Measurements from ENCODE around the gene VSIG10. TPM values are rescaled to one million over a fixed set of nuclear protein-coding genes. Genes with fewer than 3 reads are reported as not detected.
A peak's percentile ranks its signal among the peaks of the same experiment; 100 is the strongest.

VSIG10 gene
- total and polyA plus RNA-seq, 2 of the 13 experiments (the other 11 are each of a cell fraction or from before 2014, with no cell fraction given) = 25.6 to 42.5 TPM

GRCh38 chr12:118058227-118058626 is 45.6 kb downstream of the VSIG10 start (continued):
- TF ChIP-seq ZNF121 (CRISPR knock-in tag; IDR thresholded peaks at IDR 0.05) = 0 out of 2 replicates have a peak, but pooled peaks have one; percentile 9
- no peak for TF ChIP-seq ZNF530 (CRISPR knock-in tag; IDR thresholded peaks at IDR 0.05; ENCODE audit: low read depth)

DNA sequence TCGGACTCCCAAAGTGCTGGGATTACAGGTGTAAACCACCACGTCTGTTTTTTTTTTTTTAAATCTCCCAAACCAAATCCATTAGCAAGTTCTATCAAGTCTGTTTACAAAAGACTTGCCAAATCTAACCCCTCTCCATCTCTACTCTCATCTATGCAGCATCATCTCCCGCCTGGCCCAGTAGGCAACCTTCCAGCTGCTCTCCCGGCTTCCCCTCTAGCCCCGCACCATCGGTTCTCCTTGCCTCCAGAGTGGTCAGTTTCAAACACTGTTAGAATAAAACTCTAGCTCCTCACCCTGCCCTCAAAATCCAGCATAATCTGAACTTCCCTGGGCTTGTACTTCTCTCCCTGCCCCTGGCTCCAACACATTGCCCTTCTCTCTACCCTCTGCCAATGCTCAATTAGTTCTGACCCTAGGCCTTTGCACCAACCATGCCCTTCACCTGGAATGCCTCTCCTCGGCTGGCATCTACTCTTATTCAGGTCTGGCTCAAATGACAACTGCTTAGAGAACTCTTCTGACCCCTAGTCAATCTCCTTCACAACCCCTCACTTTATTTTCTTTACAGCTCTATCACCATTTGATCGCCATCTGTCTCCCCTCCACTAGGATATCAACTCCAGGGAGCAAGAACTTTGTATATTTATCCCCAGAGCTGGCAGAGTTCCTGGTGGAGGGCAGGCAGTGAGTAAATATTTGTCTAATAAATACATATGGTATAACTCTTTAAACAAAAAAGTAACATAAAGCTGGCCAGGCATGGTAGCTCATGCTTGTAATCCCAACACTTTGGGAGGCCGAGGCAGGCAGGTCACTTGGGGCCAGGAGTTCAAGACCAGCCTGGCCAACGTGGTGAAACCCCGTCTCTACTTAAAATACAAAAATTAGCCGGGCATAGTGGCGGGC is 47.7 kb downstream of the VSIG10 start:
- Histone ChIP-seq H3K36me3 (replicated peaks in 1 of 2; ENCODE audit: control insufficient read depth in 1 of 2, insufficient read depth in 2 of 2, low read length in 2 of 2) (peaks cover 0 to 3% of the 10 kb centered on the region in 2 experiments; a peak in 1 of 5 replicates), H3K9me3 (ENCODE audit: low read length) (no peaks in the 10 kb centered on the region), H3K27me3 (ENCODE audit: control insufficient read depth in 1 of 2, insufficient read depth in 2 of 2, low read length in 2 of 2) (no peaks in the 10 kb centered on the region; a peak in 1 of 5 replicates), H3K4me2 (ENCODE audit: low read depth, low read length) (peak overlapping the region; percentile 59), H3K4me1 (ENCODE audit: insufficient read depth, low read length) (peaks cover 85% of the 10 kb centered on the region), H3K4me3 (replicated peaks in 1 of 3; ENCODE audit: insufficient read depth in 1 of 3, low read depth in 2 of 3, low read length in 3 of 3) (peak overlapping the region in 1 of 3 experiments; percentile 23; a peak in 1 of 6 replicates), H2AFZ (ENCODE audit: low read length) (no peak overlapping the region), H4K20me1 (ENCODE audit: insufficient read depth, low read length) (no peaks in the 10 kb centered on the region), H3K27ac (ENCODE audit: extremely low read length, insufficient read depth, low read length) (peak overlapping the region; percentile 65), H3K79me2 (ENCODE audit: insufficient read depth, low read length) (peaks cover 11% of the 10 kb centered on the region), H3K9ac (ENCODE audit: insufficient read depth, low read depth, low read length) (peak overlapping the region; percentile 49)
- DNase-seq (ENCODE audit: low spot score) (peak; percentile 84), FAIRE-seq (no peak), ATAC-seq (peak; percentile 43)
- BruUV-seq (replicated peaks) = no TSS peak
- intact Hi-C loops (cut with micrococcal nuclease; ENCODE audit: unreplicated experiment) (no loop called here), in situ Hi-C loops (cut with HindIII; ENCODE audit: extremely low pct_ligation_motif_present, low pct_unique_long_range_greater_than_20kb) (no loop called here)
- POLR2A ChIA-PET = interaction anchor here (1.2 to 1.6 kb wide), 4 partner anchors 10 to 317 kb away, joined by 4 to 6 read pairs (median 4); partner anchors contain the start of gene PEBP1
- CTCF ChIA-PET (ENCODE audit: low intra/inter-chr PET ratio, low total read pairs) = no interaction called here
- WGBS (ENCODE audit: low lambda C conversion rate) = 12% methylated on average over 13 of the region's 13 CpGs
- TF ChIP-seq BATF2 (CRISPR knock-in tag; IDR thresholded peaks at IDR 0.05) = no peak
- TF ChIP-seq ZNF274 (CRISPR knock-in tag; IDR thresholded peaks at IDR 0.05) = no peak
- TF ChIP-seq, protein P1, sequence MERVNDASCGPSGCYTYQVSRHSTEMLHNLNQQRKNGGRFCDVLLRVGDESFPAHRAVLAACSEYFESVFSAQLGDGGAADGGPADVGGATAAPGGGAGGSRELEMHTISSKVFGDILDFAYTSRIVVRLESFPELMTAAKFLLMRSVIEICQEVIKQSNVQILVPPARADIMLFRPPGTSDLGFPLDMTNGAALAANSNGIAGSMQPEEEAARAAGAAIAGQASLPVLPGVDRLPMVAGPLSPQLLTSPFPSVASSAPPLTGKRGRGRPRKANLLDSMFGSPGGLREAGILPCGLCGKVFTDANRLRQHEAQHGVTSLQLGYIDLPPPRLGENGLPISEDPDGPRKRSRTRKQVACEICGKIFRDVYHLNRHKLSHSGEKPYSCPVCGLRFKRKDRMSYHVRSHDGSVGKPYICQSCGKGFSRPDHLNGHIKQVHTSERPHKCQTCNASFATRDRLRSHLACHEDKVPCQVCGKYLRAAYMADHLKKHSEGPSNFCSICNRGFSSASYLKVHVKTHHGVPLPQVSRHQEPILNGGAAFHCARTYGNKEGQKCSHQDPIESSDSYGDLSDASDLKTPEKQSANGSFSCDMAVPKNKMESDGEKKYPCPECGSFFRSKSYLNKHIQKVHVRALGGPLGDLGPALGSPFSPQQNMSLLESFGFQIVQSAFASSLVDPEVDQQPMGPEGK (CRISPR knock-in tag; IDR thresholded peaks at IDR 0.05) = 0 out of 2 replicates have a peak, but pooled peaks have one; percentile 14
- TF ChIP-seq FOXJ3 (CRISPR knock-in tag; IDR thresholded peaks at IDR 0.05; ENCODE audit: borderline replicate concordance) = peak; percentile 35; the same call in 1 of the 2 replicates
- no peak for TF ChIP-seq ZNF766 (CRISPR knock-in tag; IDR thresholded peaks at IDR 0.05; ENCODE audit: borderline replicate concordance)
- no peak for TF ChIP-seq ERF (CRISPR knock-in tag; IDR thresholded peaks at IDR 0.05)
- no peak for TF ChIP-seq SIN3A (IDR thresholded peaks at IDR 0.05; ENCODE audit: borderline replicate concordance, low read depth, low read length)
- TF ChIP-seq REXO4 (CRISPR knock-in tag; IDR thresholded peaks at IDR 0.05; ENCODE audit: borderline replicate concordance) = no peak
- peak; percentile 47; the same call in 1 of the 2 replicates for TF ChIP-seq PITX1 (CRISPR knock-in tag; IDR thresholded peaks at IDR 0.05)
- TF ChIP-seq ZNF788 (CRISPR knock-in tag; IDR thresholded peaks at IDR 0.05; ENCODE audit: borderline replicate concordance) = no peak
- TF ChIP-seq ZFP91 (CRISPR knock-in tag; IDR thresholded peaks at IDR 0.05; ENCODE audit: borderline replicate concordance) = no peak
- TF ChIP-seq TGIF2 (CRISPR knock-in tag; IDR thresholded peaks at IDR 0.05) = no peak
- TF ChIP-seq ZNF629 (CRISPR knock-in tag; conservative IDR thresholded peaks at IDR 0.05) = no peak
- no peak for TF ChIP-seq MNT (IDR thresholded peaks at IDR 0.05)
